PFSK-1 (cell line): ENCODE data around the gene GAL3ST2.

Experiments used
- FOXP2 ChIP-seq: optimal IDR thresholded peaks from 2 replicates; pipeline ENCODE3; 2011; ENCODE audit warnings: borderline replicate concordance, control low read depth, inconsistent platforms; ENCODE audit not compliant: insufficient read depth; ENCODE audit errors: extremely low read length, extremely low read depth
- POLR2AphosphoS5 ChIP-seq: IDR thresholded peaks from 2 replicates; pipeline ENCODE4 v1.6.1; 2012; ENCODE audit warnings: low read depth, mild to moderate bottlenecking, control low read depth, low read length, moderate library complexity
- SIN3A ChIP-seq: IDR thresholded peaks from 2 replicates; pipeline ENCODE4 v1.6.1; 2012; ENCODE audit warnings: mild to moderate bottlenecking, low read length, moderate library complexity, borderline replicate concordance; ENCODE audit not compliant: insufficient read depth
- TAF1 ChIP-seq: IDR thresholded peaks from 2 replicates; pipeline ENCODE4 v1.6.1; 2012; ENCODE audit warnings: low read length, control low read depth, borderline replicate concordance; ENCODE audit not compliant: insufficient read depth
- TF ChIP-seq, protein P1 (sequence below), 2 experiments: IDR thresholded peaks; 2 replicates each; pipeline versions ENCODE4 v1.6.1 to v1.8.0; 2011 to 2012; ENCODE audit warnings: low read depth in 2 of 2, low read length in 2 of 2, control low read depth in 1 of 2, inconsistent platforms in 1 of 2, mild to moderate bottlenecking in 1 of 2, moderate library complexity in 1 of 2; ENCODE audit not compliant: insufficient read depth in 1 of 2

DNA sequence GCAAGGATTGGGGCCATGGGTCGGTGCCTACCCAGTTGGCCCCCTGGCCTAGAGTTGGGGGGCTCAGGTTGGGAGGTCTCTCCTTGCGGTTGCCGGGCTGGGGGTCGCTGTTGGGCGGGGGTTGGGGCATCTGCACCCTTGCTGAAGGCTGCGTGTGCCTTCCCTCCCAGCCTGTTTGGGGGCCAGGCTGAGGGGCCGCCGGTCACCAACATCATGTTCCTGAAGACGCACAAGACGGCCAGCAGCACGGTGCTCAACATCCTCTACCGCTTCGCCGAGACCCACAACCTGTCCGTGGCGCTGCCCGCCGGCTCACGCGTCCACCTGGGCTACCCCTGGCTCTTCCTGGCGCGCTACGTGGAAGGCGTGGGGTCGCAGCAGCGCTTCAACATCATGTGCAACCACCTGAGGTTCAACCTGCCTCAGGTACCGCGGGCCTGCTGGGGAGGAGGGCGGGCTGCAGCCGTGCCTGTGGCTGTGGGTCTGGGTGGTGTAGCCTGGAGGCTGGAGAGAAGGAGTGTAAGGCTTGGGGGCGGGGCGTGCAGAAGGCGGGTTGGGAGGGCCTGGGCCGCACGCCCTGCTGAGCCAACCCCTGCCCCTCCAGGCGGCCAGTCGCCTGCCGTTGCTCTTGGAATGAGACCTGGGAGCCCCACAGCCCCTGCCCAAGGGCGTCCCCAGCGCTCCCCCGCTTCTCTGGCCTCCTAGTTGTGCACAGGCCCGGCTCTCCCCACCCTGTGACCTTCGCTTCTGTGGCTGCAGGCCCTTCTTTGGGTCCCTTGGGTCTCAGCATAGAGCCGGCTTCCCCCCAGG lies 25.2 kb downstream of the GAL3ST2 start:
- TF ChIP-seq POLR2AphosphoS5 (no peak), SIN3A (no peak), FOXP2 (no peak), TAF1 (no peak)
- TF ChIP-seq, protein P1, sequence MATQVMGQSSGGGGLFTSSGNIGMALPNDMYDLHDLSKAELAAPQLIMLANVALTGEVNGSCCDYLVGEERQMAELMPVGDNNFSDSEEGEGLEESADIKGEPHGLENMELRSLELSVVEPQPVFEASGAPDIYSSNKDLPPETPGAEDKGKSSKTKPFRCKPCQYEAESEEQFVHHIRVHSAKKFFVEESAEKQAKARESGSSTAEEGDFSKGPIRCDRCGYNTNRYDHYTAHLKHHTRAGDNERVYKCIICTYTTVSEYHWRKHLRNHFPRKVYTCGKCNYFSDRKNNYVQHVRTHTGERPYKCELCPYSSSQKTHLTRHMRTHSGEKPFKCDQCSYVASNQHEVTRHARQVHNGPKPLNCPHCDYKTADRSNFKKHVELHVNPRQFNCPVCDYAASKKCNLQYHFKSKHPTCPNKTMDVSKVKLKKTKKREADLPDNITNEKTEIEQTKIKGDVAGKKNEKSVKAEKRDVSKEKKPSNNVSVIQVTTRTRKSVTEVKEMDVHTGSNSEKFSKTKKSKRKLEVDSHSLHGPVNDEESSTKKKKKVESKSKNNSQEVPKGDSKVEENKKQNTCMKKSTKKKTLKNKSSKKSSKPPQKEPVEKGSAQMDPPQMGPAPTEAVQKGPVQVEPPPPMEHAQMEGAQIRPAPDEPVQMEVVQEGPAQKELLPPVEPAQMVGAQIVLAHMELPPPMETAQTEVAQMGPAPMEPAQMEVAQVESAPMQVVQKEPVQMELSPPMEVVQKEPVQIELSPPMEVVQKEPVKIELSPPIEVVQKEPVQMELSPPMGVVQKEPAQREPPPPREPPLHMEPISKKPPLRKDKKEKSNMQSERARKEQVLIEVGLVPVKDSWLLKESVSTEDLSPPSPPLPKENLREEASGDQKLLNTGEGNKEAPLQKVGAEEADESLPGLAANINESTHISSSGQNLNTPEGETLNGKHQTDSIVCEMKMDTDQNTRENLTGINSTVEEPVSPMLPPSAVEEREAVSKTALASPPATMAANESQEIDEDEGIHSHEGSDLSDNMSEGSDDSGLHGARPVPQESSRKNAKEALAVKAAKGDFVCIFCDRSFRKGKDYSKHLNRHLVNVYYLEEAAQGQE (IDR thresholded peaks at IDR 0.05; ENCODE audit: insufficient read depth in 1 of 2, low read depth in 2 of 2, low read length in 2 of 2), result no peak
